Fibroblast of upper back skin (primary cell): ENCODE results near the gene TKFC.
A peak's percentile ranks its signal among the peaks of the same experiment; 100 is the strongest.

Experiments used
- DNase-seq: peaks from one replicate; pipeline ENCODE4 v3.0.0-alpha.2; 2013

The TKFC gene

GRCh38 chr11:61345954-61346843 lies 13.2 kb downstream of the TKFC start:
- no peak for DNase-seq

- DNase-seq, result no peak
Observed at GRCh38 chr11:61347916-61348461, 15.0 kb downstream of the TKFC start.

GRCh38 chr11:61349189-61349751 lies 16.2 kb downstream of the TKFC start:
- no peak for DNase-seq

GRCh38 chr11:61349916-61350315 lies 16.9 kb downstream of the TKFC start:
- no peak for DNase-seq

GRCh38 chr11:61350336-61350735 lies 17.3 kb downstream of the TKFC start:
- no peak for DNase-seq

GRCh38 chr11:61350803-61351202 lies 17.8 kb downstream of the TKFC start:
- no peak for DNase-seq

- no peak for DNase-seq
Observed at GRCh38 chr11:61352038-61352437, 19.0 kb downstream of the TKFC start.

- no peak for DNase-seq
Observed at GRCh38 chr11:61353131-61354067, 20.4 kb downstream of the TKFC start.

GRCh38 chr11:61354208-61354607 lies 21.2 kb downstream of the TKFC start:
- DNase-seq, result no peak

GRCh38 chr11:61356706-61357105 lies 23.7 kb downstream of the TKFC start:
- DNase-seq, result no peak

GRCh38 chr11:61357233-61357893 lies 24.3 kb downstream of the TKFC start:
- no peak for DNase-seq

GRCh38 chr11:61357894-61358239 lies 24.8 kb downstream of the TKFC start:
- no peak for DNase-seq

- DNase-seq, result no peak
Observed at GRCh38 chr11:61358566-61358965, 25.5 kb downstream of the TKFC start.

- DNase-seq, result no peak
Observed at GRCh38 chr11:61359516-61359915, 26.5 kb downstream of the TKFC start.

GRCh38 chr11:61361237-61361740 lies 28.3 kb downstream of the TKFC start:
- no peak for DNase-seq

- DNase-seq, result peak; percentile 92
Observed at GRCh38 chr11:61361741-61362541, 28.9 kb downstream of the TKFC start, which contains the start of the genes CYB561A3 and TMEM138. CYB561A3 (minus strand) TSS chr11:61361882; CDS start chr11:61356713, 5,169 bp downstream. TMEM138 (plus strand) TSS chr11:61362374; CDS start chr11:61364391, 2,017 bp downstream.

- peak; percentile 21 for DNase-seq
Observed at GRCh38 chr11:61362542-61362875, 29.5 kb downstream of the TKFC start.

- DNase-seq, result no peak
Observed at GRCh38 chr11:61364012-61364675, 31.1 kb downstream of the TKFC start.

- DNase-seq, result no peak
Observed at GRCh38 chr11:61367406-61367805, 34.4 kb downstream of the TKFC start.

- no peak for DNase-seq
Observed at GRCh38 chr11:61368646-61369045, 35.6 kb downstream of the TKFC start.
